ENCODE measurements around the gene GPR137.
"Not testable (repeated sequence)": the region's sequence is repeated elsewhere in the genome, so short reads cannot be mapped to it uniquely, and the experiment has no call there.

Gene GPR137

GRCh38 chr11:64322925-64323260 lies 37.2 kb downstream of the GPR137 start:
- no peak for DNase-seq

- no peak for DNase-seq
Observed at GRCh38 chr11:64323373-64323772, 37.7 kb downstream of the GPR137 start.

GRCh38 chr11:64323984-64324383 lies 38.3 kb downstream of the GPR137 start:
- DNase-seq, result not testable (repeated sequence)

GRCh38 chr11:64324692-64325469 lies 39.2 kb downstream of the GPR137 start:
- DNase-seq, result no peak

GRCh38 chr11:64327375-64327774 lies 41.7 kb downstream of the GPR137 start:
- no peak for DNase-seq

- DNase-seq, result no peak
Observed at GRCh38 chr11:64327993-64328392, 42.3 kb downstream of the GPR137 start.

- no peak for DNase-seq
Observed at GRCh38 chr11:64330888-64331287, 45.2 kb downstream of the GPR137 start.

- peak; percentile 57 to 67 for DNase-seq
Observed at GRCh38 chr11:64331569-64332371, 46.1 kb downstream of the GPR137 start.

- DNase-seq, result no peak
Observed at GRCh38 chr11:64333556-64333955, 47.9 kb downstream of the GPR137 start.

GRCh38 chr11:64334764-64335735 lies 49.4 kb downstream of the GPR137 start:
- DNase-seq, result peak; percentile 95 to 98

- no peak for DNase-seq
Observed at GRCh38 chr11:64337538-64338249, 52.0 kb downstream of the GPR137 start.

- DNase-seq, result no peak
Observed at GRCh38 chr11:64338716-64339115, 53.1 kb downstream of the GPR137 start.

All from NCI-H524 (cell line).